HG03571 (cell line): Measurements from ENCODE around the gene UGGT1.

Experiments used
- ATAC-seq: cut with Tn5 transposase; IDR thresholded peaks from one replicate; pipeline ENCODE4 v1.9.1; 2021; ENCODE audit not compliant: unreplicated experiment

UGGT1 gene

GRCh38 chr2:128215897-128216642, 125.1 kb downstream of the UGGT1 start:
- no peak for ATAC-seq

GRCh38 chr2:128217671-128218070, 126.7 kb downstream of the UGGT1 start:
- ATAC-seq = no peak

- no peak for ATAC-seq
These were observed 128.9 kb downstream of the UGGT1 start for GRCh38 chr2:128219891-128220290.

- ATAC-seq = no peak
These were observed 136.9 kb downstream of the UGGT1 start for GRCh38 chr2:128227862-128228261.

- ATAC-seq = no peak
These were observed 137.9 kb downstream of the UGGT1 start for GRCh38 chr2:128228894-128229293.

- peak; percentile 98 for ATAC-seq
These were observed 142.2 kb downstream of the UGGT1 start for GRCh38 chr2:128232965-128233789.

GRCh38 chr2:128233790-128234395, 142.9 kb downstream of the UGGT1 start:
- peak; percentile 6 for ATAC-seq

GRCh38 chr2:128234613-128235012, 143.6 kb downstream of the UGGT1 start:
- ATAC-seq = no peak

- ATAC-seq = no peak
These were observed 144.6 kb downstream of the UGGT1 start for GRCh38 chr2:128235581-128235980.

- ATAC-seq = no peak
These were observed 145.6 kb downstream of the UGGT1 start for GRCh38 chr2:128236491-128237035.

GRCh38 chr2:128237081-128237534, 146.1 kb downstream of the UGGT1 start:
- ATAC-seq = no peak

- ATAC-seq = no peak
These were observed 147.1 kb downstream of the UGGT1 start for GRCh38 chr2:128237911-128238697.

GRCh38 chr2:128241896-128242295, 150.9 kb downstream of the UGGT1 start:
- ATAC-seq = no peak
